ENCODE data around the gene FAM236C. TPM values are rescaled to one million over a fixed set of nuclear protein-coding genes. Genes with fewer than 3 reads are reported as not detected.

The FAM236C gene
- not detected in 2 replicates for total RNA-seq

DNA sequence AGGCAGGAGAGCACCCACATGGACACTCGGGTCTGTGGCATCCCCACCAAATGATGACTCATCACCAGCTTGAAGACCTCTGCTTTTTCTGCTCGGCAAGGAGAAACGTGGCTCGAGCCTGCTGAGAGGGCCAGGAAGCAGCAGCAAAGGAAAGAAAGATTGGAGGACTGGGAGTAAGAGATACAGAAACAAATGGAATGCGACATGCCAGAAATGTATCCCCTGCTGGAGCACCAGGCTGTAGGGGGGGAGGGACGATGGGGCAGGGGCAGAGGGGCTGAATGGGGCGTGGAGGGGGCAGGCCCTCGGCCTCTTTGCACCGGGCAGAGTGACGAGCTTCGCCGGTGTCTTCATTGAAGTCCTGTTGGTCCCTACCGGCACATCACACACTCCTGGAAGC is at the start of gene FAM236C:
Gene FAM236C (plus strand): TSS at position 301 of the 400 bp plus-strand sequence. CDS start 100 bp downstream, outside the sequence.

DNA sequence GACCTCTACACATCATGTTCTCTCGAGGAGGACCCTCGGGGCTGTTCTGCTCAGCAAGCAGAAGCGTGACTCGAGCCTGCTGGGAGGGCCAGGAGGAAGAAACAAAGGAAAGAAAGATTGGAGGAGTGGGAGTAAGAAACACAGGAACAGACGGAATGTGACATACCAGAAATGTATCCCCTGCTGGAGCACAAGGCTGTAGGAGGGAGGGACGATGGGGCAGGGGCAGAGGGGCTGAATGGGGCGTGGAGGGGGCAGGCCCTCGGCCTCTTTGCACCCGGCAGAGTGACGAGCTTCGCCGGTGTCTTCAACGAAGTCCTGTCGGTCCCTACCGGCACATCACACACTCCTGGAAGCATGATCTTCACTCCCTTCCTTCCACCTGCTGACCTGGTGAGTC is 25.5 kb downstream of the FAM236C start, which contains the start of gene FAM236A:
Gene FAM236A (plus strand): TSS at position 301 of the 400 bp plus-strand sequence. CDS start 57 bp downstream, at position 358.

DNA sequence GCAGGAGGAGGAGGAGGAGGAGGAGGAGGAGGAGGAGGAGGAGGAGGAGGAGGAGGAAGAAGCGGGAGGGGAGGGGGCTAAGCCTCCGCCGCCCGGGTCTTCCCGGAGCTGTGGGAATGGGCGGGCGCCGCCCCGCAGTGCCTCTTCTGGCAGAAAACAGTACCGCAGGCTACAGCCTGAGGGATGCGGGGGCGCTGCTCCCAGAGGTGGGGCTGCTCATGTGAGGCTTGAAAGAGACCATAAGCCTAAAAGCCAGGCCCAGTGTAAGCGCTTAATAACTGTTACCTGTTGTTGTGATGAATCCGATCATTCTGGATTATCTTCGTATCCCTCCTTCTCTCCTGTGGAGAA is 31.4 kb downstream of the FAM236C start, which contains the start of gene DMRTC1:
Gene DMRTC1 (minus strand): TSS at position 19 of the 351 bp plus-strand sequence. CDS start 68,143 bp downstream, outside the sequence.

Other genes with a start within 250 kb of the FAM236C start
- gene PHKA1, start 198.3 kb upstream of the FAM236C start, total RNA-seq = 11.1 and 13.9 TPM in 2 replicates
- not detected in 2 replicates for gene DMRTC1B, start 135.7 kb upstream of the FAM236C start, total RNA-seq
- gene FAM236B, start 130.0 kb upstream of the FAM236C start, total RNA-seq = not detected in 2 replicates
- gene FAM236D, start 104.4 kb upstream of the FAM236C start, total RNA-seq = not detected in 2 replicates
- gene FAM236A, start 25.6 kb downstream of the FAM236C start, total RNA-seq = not detected in 2 replicates
- not detected in 2 replicates for gene DMRTC1, start 31.2 kb downstream of the FAM236C start, total RNA-seq
- not detected in 2 replicates for gene PABPC1L2B, start 90.3 kb downstream of the FAM236C start, total RNA-seq
- not detected in 2 replicates for gene PABPC1L2A, start 166.9 kb downstream of the FAM236C start, total RNA-seq